HG02973 (cell line): ENCODE measurements around the gene IGF1R.

Source experiments
- ATAC-seq: cut with Tn5 transposase; IDR thresholded peaks from one replicate; pipeline ENCODE4 v1.9.1; 2021; ENCODE audit warnings: moderate library complexity; ENCODE audit not compliant: unreplicated experiment

Gene IGF1R

DNA sequence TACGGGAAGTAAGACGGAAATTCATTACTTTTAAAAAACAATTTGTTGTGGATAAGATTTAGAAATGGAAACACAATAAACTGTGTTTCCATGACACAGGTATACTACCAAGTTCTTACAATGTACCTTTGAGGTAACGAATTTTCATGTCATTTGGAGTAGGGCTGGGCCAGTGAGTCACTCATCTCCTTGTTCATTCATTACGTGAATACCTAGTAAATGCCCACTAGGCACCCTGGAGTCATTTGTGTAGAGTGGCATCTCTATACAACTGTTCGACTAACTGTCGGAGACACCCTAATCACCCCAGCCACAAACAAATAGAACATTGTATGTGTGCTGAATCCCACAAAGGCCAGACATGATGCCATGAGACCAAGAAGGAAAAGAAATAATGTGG is 94.8 kb downstream of the IGF1R start:
- no peak for ATAC-seq

DNA sequence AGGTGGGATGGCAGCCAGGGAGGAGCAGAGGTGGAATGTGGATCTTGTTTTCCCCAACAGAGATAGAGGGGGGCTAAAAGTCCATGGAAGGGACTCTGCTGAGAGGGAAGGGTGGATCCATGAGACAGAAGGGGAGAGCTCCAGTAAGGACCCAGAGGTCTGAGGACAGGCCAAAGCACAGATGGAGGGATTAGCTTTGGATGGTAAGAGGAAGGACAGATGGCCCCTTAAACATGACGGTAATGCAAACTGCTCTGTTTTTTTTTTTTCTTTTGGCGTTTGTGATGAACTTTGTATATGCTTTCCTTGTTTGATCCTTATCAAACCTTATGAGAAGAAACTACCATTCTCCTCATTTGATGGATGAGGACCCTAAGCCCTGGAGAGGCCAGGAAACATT is 96.2 kb downstream of the IGF1R start:
- no peak for ATAC-seq

DNA sequence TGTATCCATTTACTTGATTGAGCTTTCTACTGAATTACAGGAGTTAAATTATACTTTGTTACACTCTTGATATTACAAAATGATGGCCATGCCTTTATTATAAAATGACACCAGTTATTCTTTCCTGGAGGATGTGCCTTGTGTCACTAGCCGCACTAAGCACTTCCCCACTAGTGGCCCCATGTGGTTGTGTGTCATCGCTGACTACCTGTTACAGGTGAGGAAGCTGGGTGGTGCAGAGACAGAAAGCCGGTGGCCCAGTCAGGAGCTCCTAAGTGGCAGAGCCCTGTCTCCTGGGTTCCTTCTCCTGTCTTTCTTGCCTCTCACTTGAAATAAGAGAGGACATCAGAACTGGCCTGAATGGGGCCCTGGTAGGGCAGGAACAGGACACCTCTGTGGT is 96.8 kb downstream of the IGF1R start:
- no peak for ATAC-seq

DNA sequence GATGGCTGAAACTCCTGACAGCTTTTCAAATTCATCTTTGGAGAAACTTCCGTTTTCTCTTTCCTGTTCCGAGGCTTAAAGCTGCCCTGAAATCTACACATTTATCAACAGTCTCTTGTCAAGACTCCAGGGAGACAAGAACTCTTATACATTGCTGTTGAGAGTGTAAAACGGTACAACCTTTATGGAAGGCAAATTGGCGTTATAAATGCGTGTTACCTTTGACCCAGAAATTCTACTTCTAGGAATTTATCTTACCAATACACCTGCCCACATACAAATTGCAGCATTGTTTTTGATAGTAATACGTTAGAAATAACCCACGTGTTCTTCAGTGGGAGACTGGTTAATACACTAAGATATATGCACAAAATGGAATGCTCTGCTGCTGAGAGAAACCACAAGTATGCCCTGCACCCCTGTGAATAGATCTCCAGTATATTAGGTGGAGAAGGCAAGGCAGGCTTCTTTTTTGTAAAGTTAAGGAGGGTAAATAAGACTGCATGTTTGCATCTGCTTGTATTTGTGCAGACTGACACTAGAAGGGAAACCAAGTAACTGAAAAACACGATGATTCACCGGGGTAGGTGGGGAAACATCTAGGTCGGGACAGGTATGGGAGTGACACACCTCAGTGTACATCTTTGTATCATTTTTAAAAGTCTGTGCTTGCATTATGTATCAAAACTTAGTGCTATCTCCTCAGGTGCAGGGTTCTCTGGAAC is 97.5 kb downstream of the IGF1R start:
- no peak for ATAC-seq

DNA sequence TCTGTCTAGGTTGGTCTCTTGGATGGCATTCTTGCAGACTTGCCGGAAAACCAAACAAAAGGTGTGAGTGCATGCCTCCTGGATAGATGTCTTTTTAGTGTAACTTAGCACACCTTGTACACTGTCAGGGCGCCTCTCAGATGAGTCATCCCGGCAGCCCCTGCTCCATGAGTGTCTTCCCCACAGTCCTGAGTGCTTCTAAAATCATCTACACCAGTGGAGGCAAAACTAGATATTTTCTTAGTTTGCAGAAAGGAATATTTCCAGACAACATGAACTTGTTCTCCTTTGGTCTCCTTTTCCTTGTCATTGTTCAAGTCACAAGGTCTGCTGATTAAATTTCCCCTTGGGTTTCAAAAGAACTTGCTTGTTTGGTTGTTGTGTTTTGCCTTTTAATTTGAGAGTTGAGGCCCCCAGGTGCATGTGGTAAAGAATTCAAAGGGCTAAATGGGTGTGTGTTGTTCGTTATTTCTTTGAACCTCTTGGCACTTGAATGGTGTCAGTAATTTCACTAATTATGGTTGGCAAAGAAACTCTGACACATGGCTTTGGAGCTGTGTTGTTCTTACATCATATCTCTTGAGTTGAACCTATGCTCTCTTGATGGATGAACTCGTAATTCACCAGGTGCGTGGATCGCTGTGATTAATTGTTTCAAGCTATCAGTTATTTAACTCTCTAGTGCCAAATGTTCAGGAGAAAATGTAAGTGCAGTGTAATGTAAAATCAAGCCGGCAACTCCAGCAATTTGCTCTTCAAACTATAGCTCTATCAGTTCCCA is 98.2 kb downstream of the IGF1R start:
- ATAC-seq = no peak

DNA sequence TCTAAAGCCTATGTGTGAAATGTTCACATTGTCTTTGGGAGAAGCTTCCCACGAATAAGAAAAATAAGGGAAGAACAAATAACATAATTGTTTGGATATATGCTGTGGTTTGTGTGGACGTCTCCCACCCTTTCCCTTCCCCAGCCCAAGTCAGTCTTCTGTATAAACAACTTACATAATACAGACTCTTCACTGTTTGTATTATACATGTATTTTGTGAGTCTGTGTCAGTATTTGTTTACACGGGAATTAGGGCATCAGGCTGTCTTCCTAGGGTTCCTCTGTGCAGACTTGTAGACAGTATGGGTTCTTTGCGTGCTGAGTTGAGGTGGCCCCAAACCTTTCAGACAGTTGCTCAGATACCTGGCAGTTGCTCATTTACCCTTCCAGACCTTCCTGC is 103.4 kb downstream of the IGF1R start:
- no peak for ATAC-seq

DNA sequence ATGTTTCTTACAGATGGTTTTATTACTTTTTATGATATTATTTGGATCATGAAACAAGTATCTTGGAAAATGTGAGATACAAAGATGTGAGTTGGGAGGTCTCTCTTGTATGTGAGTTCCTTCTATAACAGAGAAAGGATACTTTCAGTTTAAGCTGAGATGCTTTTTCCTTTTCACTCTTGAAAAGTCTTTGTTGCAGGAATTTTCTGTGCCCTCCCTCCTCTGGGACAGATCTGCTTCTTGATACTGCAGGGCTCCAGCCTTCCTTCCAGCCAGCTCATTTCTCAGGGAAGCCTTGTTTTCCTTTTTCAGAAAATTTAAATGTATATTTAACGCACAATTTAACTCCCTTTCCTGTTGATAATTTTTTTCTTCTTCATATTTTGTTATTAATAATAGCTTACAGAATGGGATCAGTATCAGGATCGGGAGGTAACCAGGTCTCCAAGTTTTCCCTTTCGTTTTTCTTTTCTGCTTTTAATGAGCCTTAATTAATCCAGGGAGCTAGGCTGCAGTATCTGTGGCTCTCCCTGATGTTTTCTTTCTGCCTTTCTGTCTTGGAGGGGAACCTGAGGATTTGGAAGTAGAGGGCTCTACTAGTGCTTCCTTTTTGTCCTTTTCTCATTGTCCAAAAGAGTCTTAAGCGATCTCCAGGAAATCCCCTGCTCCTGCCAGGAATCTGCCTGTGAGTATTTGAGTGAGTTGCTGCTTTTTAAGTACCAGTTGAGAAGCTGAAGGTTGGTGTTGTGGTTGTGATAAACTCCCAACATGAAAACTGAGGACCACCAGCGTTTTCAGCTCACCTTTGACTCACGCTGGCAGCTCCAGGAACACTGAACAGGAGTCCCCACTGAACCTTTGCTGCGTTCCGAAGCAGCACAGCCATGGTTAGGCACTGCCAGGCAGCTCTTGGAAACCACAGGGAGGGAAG is 105.7 kb downstream of the IGF1R start:
- ATAC-seq = no peak

DNA sequence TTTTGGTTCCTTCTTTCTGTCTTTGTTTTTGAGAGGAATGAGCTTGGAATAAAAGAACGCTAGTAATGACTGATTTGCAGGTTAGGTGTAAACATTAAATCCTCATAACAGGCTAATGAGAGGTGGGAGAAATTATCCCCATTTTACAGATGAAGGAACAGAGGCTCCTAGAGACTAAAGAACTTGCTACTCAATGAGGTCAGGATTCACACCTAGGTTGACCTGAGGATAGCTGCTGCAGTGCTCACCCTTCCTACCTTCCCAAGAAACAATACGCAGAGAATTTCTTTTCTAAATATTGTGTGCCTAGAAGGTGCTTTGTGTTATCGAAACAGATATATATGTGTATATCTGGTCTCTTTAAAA is 106.3 kb downstream of the IGF1R start:
- no peak for ATAC-seq

DNA sequence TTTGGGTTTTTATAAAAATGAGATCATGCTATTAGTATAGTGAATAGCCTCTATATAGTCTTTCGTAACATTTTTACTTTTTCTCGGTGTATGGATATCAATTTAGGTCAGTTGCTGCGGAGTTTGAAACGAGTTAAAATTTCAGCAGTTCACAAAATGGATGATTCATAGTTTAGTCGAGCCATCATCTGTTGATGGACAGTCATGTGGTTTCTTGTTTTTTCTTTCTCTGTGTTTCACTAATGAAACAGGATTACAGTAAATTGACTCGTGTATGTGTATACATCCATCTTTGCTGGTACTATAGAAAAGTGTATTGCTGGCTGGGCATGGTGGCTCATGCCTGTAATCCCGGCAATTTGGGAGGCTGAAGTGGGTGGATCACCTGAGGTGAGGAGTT is 106.8 kb downstream of the IGF1R start:
- ATAC-seq = no peak

DNA sequence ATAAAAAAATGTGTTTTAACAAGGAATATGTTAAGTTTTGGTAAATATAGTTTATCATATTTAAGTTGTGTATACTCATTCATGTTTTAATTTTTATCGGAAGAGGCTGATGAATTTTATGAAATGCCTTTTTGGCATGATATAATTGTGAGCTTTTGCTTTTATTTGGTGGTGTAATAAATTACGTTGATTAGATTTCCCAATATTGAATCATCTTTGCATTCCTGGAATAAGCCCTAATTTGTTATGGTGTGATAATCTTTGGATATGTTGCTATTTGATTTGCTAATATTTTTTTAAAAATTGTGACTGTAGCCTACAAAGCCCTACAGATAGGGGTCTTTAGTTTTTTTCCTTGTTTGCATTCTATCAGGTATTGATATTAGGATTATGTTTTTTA is 107.4 kb downstream of the IGF1R start:
- ATAC-seq = no peak

DNA sequence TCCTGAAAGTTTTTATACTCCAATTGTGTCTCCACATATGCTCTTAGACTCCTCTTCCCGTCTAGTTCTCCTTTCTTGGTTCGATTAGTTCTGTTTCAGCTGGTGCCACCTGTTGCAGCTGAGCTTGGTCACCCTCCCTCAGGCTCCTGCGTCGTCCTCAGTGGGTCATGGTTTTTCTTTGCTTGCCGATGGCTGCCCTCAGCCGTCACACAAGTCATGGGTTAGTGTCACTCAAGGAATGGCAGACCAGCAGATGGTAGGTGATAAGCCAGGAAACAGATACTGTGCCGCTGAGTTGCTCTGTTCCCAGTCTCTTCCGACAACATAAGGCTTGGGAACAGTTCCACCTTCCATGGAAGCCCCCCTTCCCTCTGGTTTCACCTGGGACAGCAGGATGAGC is 109.9 kb downstream of the IGF1R start:
- no peak for ATAC-seq

DNA sequence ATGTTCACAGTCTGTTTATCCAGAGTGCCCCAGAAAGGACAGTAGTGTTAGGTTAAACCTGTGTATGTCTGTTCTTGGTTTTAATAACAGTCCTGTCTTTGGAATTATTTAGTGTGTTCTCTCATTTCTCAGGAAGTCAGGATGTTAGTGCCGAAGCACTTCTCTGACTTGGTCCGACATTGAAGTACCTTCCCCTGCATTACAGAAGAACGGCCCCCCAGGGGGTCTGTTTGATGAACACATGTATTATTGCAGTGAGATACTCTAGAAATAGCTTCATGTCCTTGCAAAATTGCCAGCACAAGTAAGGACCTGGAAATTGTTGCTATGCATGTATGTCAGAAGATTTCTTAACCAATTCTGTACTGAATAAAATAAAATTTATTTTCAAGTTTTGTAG is 110.9 kb downstream of the IGF1R start:
- ATAC-seq = no peak

DNA sequence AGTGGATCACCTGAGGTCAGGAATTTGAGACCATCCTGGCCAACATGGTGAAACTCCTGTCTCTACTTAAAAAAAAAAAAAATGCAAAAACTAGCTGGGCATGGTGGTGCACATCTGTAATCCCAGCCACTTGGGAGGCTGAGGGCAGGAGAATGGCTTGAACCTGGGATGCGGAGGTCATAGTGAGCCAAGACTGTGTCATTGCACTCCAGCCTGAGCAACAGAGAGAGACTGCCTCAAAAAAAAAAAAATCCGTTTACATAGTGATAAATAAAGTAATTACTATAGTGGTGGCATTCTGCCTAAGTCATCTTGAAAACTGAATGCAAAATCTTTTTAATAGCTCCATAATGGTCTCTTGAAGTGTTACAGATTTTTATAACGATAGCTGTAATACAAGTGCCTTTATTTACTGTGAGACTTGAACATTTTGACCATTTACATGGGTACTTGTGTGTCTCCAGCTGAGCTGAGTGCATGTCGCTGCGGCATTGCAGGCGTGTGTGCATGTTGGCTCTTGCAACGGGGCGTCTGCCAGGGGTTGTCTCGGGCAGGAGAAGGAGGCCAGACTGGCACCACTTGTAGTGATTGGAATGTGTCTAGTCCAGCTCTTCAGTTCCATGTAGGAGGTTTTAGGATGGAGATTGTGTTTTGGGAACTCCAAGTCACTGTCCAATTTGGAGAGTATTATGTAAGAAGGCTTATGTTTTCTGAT is 111.9 kb downstream of the IGF1R start:
- no peak for ATAC-seq

DNA sequence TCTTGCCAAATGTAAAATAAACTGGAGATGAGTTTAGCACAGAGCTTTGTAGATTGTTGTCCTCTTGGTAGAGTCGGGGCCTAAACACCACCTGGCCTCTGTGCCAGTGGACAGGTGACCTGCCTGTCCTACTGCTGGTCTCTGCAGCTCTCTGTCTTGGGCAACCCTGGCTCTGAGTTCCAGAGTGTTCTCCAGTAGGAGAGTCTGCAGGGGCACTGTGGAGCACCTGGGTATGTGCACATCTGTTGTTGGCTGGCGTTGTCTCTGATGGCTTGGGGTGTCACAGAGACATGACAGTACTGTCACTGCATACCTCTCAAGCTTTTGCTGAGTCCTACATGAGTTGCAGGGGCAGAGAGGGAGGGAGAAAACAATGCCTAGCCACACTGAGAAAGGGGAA is 112.6 kb downstream of the IGF1R start:
- no peak for ATAC-seq

DNA sequence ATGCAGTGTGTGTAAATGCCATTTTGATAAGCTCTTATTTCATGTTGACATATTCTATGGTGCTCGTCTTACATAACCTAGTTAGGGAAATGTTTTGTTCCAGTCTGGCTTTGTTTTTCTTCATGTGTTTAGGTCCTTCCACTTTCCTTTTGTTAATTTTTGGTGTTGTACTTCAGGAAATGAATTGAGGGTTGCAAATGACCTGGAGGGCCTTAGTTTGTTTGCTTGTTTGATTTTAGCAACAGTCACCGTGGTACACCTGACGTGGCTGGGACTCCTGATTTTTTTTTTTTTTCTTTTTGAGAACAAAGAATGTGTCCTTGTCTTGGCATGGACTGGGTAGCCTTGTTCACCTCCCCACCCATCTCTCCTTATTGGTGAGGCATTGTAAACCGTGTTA is 114.8 kb downstream of the IGF1R start:
- ATAC-seq = no peak

DNA sequence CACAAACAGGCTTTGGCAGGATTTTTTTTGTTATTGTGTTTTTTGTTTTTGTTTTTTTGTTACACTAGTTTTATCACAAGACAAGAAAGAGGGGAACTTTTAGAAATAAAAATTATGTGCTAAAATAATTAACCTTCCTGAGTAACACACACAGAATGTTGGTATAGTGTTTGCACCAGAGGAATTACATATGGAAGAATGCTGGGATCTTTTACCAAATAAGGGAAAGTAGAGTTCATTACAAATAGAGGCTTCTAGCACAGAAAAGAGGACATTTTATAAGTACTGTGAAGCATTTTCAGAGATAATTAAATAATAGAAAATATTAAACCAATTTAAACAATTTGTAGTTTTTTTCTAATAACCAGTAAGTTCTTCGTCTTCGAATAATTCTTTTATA is 116.0 kb downstream of the IGF1R start:
- ATAC-seq = no peak

DNA sequence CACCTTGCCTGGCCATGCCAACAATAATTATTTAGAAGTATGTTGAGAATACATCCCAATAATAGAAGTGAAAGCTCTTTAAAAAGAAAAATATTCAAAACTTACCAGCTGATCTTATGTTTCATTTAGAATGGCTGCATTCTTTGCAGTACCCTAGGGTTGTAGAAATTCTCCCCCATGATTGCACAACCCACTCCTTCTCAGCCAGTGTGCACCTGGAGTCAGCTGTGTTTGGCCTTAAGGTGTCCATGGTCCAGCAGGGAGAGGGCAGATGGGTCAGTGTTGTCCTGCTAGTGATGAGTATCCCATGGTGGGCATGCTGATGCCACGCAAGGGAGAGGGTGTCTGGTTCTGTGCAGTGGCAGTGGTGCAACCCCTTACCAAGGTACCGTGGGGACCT is 117.3 kb downstream of the IGF1R start:
- ATAC-seq = no peak

DNA sequence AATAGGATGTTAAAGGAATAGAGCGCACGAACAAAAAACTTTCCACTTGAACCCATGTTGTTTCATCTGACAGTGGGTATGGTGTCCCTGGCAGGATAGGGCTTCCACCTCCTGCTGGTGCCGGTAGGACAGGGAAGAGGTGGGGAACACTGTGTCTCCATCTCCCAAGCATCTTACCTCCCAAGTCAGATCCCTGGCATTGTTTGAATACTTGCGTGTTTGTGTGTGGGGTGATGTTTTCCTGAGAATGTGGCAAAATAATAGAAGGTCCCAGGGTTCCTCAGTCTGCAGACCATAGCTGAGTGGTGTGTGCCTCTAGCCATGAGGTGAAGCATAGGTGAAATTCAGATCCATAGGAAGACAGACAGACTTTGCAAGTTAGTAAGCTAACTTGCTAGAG is 119.4 kb downstream of the IGF1R start:
- no peak for ATAC-seq

DNA sequence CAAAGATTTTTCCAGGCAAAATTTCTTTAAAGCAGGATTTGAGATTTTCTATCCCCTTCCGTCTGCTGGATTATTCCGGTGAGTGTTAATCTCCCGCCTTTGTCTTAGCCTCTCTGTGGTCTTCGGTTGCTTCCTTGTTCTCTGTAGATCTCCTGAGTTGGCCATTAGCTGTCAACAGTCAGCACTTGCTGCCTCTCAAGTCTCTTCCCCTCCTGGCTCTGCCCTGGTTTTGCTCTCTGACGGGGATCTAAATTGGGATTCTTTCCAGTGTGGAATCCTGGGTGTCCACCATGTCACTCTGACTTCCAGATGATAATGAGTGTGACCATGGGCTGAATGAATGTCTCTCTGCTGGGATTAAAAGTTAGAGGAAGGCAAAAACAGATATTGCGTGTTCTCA is 121.5 kb downstream of the IGF1R start:
- ATAC-seq = no peak

DNA sequence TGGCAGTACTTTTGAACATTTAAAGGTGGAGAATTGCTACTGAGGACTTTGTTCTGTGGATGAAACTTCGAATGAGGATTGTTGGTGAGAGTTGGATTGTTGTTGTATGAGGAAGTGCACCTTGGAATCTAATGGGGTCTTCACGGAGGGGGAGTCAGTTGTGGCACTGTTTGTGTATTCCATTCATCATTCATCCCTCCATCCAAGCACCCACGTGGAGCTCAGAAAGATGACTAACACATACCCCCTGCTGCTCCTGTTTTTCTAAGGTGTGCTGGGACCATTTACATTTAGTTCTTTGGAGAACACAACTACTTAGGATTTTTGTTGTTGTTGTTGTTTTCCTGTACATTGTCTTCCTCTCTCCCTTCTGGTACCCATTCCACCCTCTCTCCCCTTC is 122.6 kb downstream of the IGF1R start:
- no peak for ATAC-seq

DNA sequence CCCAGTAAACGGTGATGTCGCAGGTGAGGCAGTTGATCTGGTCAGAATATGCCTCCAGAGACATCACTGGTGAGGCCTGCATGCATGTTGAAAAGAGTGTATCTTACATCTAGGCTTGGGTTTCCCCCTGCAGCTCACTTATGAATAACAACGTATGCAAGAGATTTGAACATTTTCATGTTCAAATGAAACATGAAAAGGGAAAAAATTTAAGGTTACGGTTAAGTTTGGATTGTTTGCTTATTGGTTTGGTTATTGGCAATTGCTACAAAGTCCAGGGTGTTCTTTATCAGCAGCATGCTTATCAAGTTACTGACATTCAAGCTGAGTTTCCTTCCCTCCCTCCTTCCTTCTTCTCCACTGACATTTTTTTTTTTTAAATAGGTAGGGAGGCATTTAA is 123.2 kb downstream of the IGF1R start:
- ATAC-seq = no peak
